ENCODE results near the gene SPATS2. TPM values are rescaled to one million over a fixed set of nuclear protein-coding genes. Genes with fewer than 3 reads are reported as not detected.
"Not testable (repeated sequence)": the region's sequence is repeated elsewhere in the genome, so short reads cannot be mapped to it uniquely, and the experiment has no call there.

The SPATS2 gene
- total RNA-seq, 2 experiments from 2014 or later, result 22.7 to 36.4 TPM

DNA sequence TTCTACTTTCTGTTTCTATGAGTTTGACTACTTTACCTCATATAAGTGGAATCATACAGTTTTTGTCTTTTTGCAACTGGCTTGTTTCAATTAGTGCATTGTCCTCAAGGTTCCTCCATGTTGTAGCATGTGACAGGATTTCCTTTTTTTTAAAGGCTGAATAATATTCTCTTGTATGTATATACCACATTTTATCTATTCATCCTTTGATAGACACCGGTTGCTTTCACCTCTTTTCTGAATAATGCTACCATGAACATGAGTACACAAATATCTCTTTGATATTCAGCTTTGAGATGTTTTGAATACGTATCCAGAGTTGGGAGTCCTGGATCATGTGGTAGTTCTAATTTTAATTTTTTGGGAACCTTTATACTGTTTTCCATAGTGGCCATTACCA, 65.4 kb downstream of the SPATS2 start:
- BruUV-seq (replicated peaks), result no TSS peak
- H3K4me3 ChIP-seq (ENCODE audit: low read depth, low read length, poor library complexity, severe bottlenecking), result no peak overlapping the region
- intact Hi-C loops (cut with micrococcal nuclease; ENCODE audit: unreplicated experiment), result no loop called here

GRCh38 chr12:49436799-49437198, 69.5 kb downstream of the SPATS2 start:
- H3K4me3 ChIP-seq (ENCODE audit: low read depth, low read length, poor library complexity, severe bottlenecking); CTCF ChIA-PET (ENCODE audit: unreplicated experiment); intact Hi-C loops (cut with micrococcal nuclease; ENCODE audit: unreplicated experiment); H3K4me2 ChIP-seq (ENCODE audit: low read length); H3K9me2 ChIP-seq (ENCODE audit: insufficient read depth, low read length); H3K4me1 ChIP-seq (ENCODE audit: insufficient read depth, low read length, poor library complexity, severe bottlenecking); BruUV-seq (replicated peaks); H4K20me1 ChIP-seq (ENCODE audit: insufficient read depth, low read length); DNase-seq (ENCODE audit: low spot score); H3K36me3 ChIP-seq (ENCODE audit: insufficient read depth, low read length); POLR2A ChIA-PET; H2AFZ ChIP-seq (ENCODE audit: low read length); H3K79me2 ChIP-seq (ENCODE audit: insufficient read depth, low read depth, low read length); H3K27ac ChIP-seq (ENCODE audit: low read depth, low read length, poor library complexity, severe bottlenecking); H3K9me3 ChIP-seq (ENCODE audit: low read length): not testable (repeated sequence)

More for the DNA sequence above, 65.4 kb downstream of the SPATS2 start:
- Histone ChIP-seq H2AFZ (ENCODE audit: low read length) (no peak overlapping the region), H4K20me1 (ENCODE audit: insufficient read depth, low read length) (no peaks in the 10 kb centered on the region), H3K79me2 (ENCODE audit: insufficient read depth, low read depth, low read length) (peaks cover 4% of the 10 kb centered on the region; the same call in 1 of the 2 replicates), H3K36me3 (ENCODE audit: insufficient read depth, low read length) (no peaks in the 10 kb centered on the region; the same call in 1 of the 2 replicates), H3K9me3 (ENCODE audit: low read length) (no peaks in the 10 kb centered on the region), H3K9me2 (ENCODE audit: insufficient read depth, low read length) (no peaks in the 10 kb centered on the region), H3K27ac (ENCODE audit: low read depth, low read length, poor library complexity, severe bottlenecking) (no peak overlapping the region), H3K4me2 (ENCODE audit: low read length) (no peak overlapping the region), H3K4me1 (ENCODE audit: insufficient read depth, low read length, poor library complexity, severe bottlenecking) (peaks cover 14% of the 10 kb centered on the region)
- DNase-seq (ENCODE audit: low spot score), result no peak
- CTCF ChIA-PET (ENCODE audit: unreplicated experiment), result no interaction called here
- POLR2A ChIA-PET, result interaction anchor here (1.1 kb wide), 1 partner anchor 38 kb away, joined by 3 read pairs; no protein-coding TSS in a partner anchor
- TF ChIP-seq CTCF (conservative IDR thresholded peaks at IDR 0.05; ENCODE audit: low read length), result no peak

GRCh38 chr12:49439042-49439441, 71.8 kb downstream of the SPATS2 start:
- intact Hi-C loops (cut with micrococcal nuclease; ENCODE audit: unreplicated experiment), result no loop called here
- Histone ChIP-seq H3K79me2 (ENCODE audit: insufficient read depth, low read depth, low read length) (no peaks in the 10 kb centered on the region), H3K27ac (ENCODE audit: low read depth, low read length, poor library complexity, severe bottlenecking) (no peak overlapping the region), H3K9me3 (ENCODE audit: low read length) (no peaks in the 10 kb centered on the region), H2AFZ (ENCODE audit: low read length) (no peak overlapping the region), H3K36me3 (ENCODE audit: insufficient read depth, low read length) (peaks cover 7% of the 10 kb centered on the region; the same call in 1 of the 2 replicates), H3K4me2 (ENCODE audit: low read length) (no peak overlapping the region), H3K4me1 (ENCODE audit: insufficient read depth, low read length, poor library complexity, severe bottlenecking) (no peaks in the 10 kb centered on the region), H4K20me1 (ENCODE audit: insufficient read depth, low read length) (peaks cover 5% of the 10 kb centered on the region; the same call in 1 of the 2 replicates), H3K4me3 (ENCODE audit: low read depth, low read length, poor library complexity, severe bottlenecking) (no peak overlapping the region), H3K9me2 (ENCODE audit: insufficient read depth, low read length) (no peaks in the 10 kb centered on the region)
- POLR2A ChIA-PET, result no interaction called here
- BruUV-seq (replicated peaks), result no TSS peak
- CTCF ChIA-PET (ENCODE audit: unreplicated experiment), result no interaction called here
- no peak for TF ChIP-seq CTCF (conservative IDR thresholded peaks at IDR 0.05; ENCODE audit: low read length)
- TF ChIP-seq EZH2phosphoT487 (IDR thresholded peaks at IDR 0.05; ENCODE audit: borderline replicate concordance, low read depth, low read length), result no peak
- DNase-seq (ENCODE audit: low spot score), result no peak
